BJ (cell line): ENCODE results near the gene FUT9. TPM values are rescaled to one million over a fixed set of nuclear protein-coding genes. Genes with fewer than 3 reads are reported as not detected.
"Not testable (repeated sequence)": the region's sequence is repeated elsewhere in the genome, so short reads cannot be mapped to it uniquely, and the experiment has no call there.

Source experiments
- CTCF ChIA-PET: fragments of 350-600 bp; formaldehyde crosslinking; extraction: SDS; loops from one replicate; lab custom pipeline; 2021; ENCODE audit warnings: antibody characterized with exemption, inconsistent platforms; lab: Yijun Ruan, JAX
- POLR2A ChIA-PET: fragments of 300-600 bp; sonication (Branson Sonifier 250); formaldehyde crosslinking; extraction: SDS; loops from one replicate; lab custom pipeline; 2021; ENCODE audit warnings: antibody characterized with exemption; lab: Charles Lee
- DNase-seq: peaks from one replicate; pipeline ENCODE4 v3.0.0-alpha.2; 2011; ENCODE audit warnings: low read depth
- H3K27me3 ChIP-seq: 2 replicates; pipeline ENCODE4 v1.6.0; 2011; ENCODE audit warnings: low read length; ENCODE audit not compliant: control insufficient read depth, insufficient read depth
- H3K36me3 ChIP-seq: 2 replicates; pipeline ENCODE4 v1.5.1; 2011; ENCODE audit warnings: low read length; ENCODE audit not compliant: control insufficient read depth, insufficient read depth
- H3K4me3 ChIP-seq: 2 replicates; pipeline ENCODE4 v1.5.1; 2011; ENCODE audit warnings: low read depth, mild to moderate bottlenecking, control low read depth, low read length
- polyA plus RNA-seq: library from polyadenylated mRNA; depleted of rRNA; stranded (reverse); fragments of >200 nt; gene quantifications from 2 replicates; pipeline ENCODE4 v1.2.3, GENCODE V29; 2011
- TF ChIP-seq, protein P1 (sequence below): IDR thresholded peaks from 2 replicates; pipeline ENCODE4 v1.5.1; 2011; ENCODE audit warnings: low read depth, mild to moderate bottlenecking, control low read depth, inconsistent platforms, low read length, moderate library complexity; ENCODE audit not compliant: insufficient read depth

FUT9 gene
- polyA plus RNA-seq, 1 experiment = not detected

- DNase-seq = no peak
- no peak overlapping the region for H3K4me3 ChIP-seq
- CTCF ChIA-PET = no interaction called here
- H3K36me3 ChIP-seq = no peaks in the 10 kb centered on the region
- no peaks in the 10 kb centered on the region for H3K27me3 ChIP-seq
- TF ChIP-seq, protein P1, sequence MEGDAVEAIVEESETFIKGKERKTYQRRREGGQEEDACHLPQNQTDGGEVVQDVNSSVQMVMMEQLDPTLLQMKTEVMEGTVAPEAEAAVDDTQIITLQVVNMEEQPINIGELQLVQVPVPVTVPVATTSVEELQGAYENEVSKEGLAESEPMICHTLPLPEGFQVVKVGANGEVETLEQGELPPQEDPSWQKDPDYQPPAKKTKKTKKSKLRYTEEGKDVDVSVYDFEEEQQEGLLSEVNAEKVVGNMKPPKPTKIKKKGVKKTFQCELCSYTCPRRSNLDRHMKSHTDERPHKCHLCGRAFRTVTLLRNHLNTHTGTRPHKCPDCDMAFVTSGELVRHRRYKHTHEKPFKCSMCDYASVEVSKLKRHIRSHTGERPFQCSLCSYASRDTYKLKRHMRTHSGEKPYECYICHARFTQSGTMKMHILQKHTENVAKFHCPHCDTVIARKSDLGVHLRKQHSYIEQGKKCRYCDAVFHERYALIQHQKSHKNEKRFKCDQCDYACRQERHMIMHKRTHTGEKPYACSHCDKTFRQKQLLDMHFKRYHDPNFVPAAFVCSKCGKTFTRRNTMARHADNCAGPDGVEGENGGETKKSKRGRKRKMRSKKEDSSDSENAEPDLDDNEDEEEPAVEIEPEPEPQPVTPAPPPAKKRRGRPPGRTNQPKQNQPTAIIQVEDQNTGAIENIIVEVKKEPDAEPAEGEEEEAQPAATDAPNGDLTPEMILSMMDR = no peak
- POLR2A ChIA-PET = no interaction called here
Observed at GRCh38 chr6:96257751-96258150, 242.0 kb downstream of the FUT9 start.

DNA sequence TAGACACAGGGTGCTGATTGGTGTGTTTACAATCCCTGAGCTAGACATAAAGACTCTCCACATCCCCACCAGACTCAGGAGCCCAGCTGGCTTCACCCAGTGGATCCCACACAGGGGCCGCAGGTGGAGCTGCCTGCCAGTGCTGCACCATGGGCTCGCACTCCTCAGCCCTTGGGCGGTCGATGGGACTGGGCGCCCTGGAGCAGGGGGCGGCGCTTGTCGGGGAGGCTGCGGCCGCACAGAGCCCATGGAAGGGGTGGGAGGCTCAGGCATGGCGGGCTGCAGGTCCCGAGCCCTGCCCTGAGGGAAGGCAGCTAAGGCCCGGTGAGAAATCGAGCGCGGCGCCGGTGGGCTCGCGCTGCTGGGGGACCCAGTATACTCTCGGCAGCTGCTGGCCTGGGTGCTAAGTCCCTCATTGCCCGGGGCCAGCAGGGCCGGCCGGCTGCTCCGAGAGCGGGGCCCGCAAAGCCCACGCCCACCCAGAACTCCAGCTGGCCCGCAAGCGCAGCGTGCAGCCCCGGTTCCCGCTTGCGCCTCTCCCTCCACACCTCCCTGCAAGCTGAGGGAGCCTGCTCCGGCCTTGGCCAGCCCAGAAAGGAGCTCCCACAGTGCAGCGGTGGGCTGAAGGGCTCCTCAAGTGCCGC lies 245.1 kb downstream of the FUT9 start:
- H3K27me3 ChIP-seq, POLR2A ChIA-PET, DNase-seq, H3K36me3 ChIP-seq, H3K4me3 ChIP-seq, CTCF ChIA-PET: not testable (repeated sequence)
